Mesenchymal stem cell (in vitro differentiated cells and primary cell): ENCODE results near the gene ASCL5.

Source experiments
- DNase-seq: peaks from one replicate; pipeline ENCODE4 v3.0.0-alpha.2; 2013
- H2AFZ ChIP-seq: one replicate; pipeline ENCODE4 v1.6.1; 2013; ENCODE audit warnings: low read depth, mild to moderate bottlenecking, control low read depth, inconsistent platforms, low read length, moderate library complexity
- H2AK5ac ChIP-seq: 2 replicates; pipeline ENCODE4 v1.6.1; 2013; ENCODE audit warnings: low read length, moderate library complexity, mild to moderate bottlenecking, inconsistent platforms; ENCODE audit not compliant: severe bottlenecking
- H2BK120ac ChIP-seq: one replicate; pipeline ENCODE4 v1.6.1; 2013; ENCODE audit warnings: low read depth, mild to moderate bottlenecking, inconsistent platforms, low read length, moderate library complexity
- H2BK12ac ChIP-seq, 2 experiments: one replicate each; pipeline ENCODE4 v1.6.1; 2013; ENCODE audit warnings: inconsistent platforms in 2 of 2, low read length in 2 of 2, mild to moderate bottlenecking in 2 of 2, moderate library complexity in 2 of 2, control low read depth in 1 of 2
- H2BK15ac ChIP-seq: one replicate; pipeline ENCODE4 v1.6.1; 2013; ENCODE audit warnings: mild to moderate bottlenecking, low read depth, inconsistent platforms; ENCODE audit not compliant: poor library complexity, severe bottlenecking
- H2BK5ac ChIP-seq: 2 replicates; pipeline ENCODE4 v1.6.1; 2013; ENCODE audit warnings: low read depth, mild to moderate bottlenecking, low read length, control low read depth, inconsistent platforms; ENCODE audit not compliant: poor library complexity, severe bottlenecking
- H3K14ac ChIP-seq, 2 experiments: one replicate each; pipeline ENCODE4 v1.6.1; 2013; ENCODE audit warnings: inconsistent platforms in 2 of 2, low read length in 2 of 2, control low read depth in 1 of 2, mild to moderate bottlenecking in 1 of 2, moderate library complexity in 1 of 2
- H3K18ac ChIP-seq, 2 experiments: one replicate each; pipeline ENCODE4 v1.6.1; 2013; ENCODE audit warnings: inconsistent platforms in 2 of 2, low read length in 2 of 2, control low read depth in 1 of 2, low read depth in 1 of 2, mild to moderate bottlenecking in 1 of 2
- H3K23ac ChIP-seq, 2 experiments: one replicate each; pipeline ENCODE4 v1.6.1; 2013; ENCODE audit warnings: inconsistent platforms in 2 of 2, low read length in 2 of 2, mild to moderate bottlenecking in 2 of 2, moderate library complexity in 2 of 2, control low read depth in 1 of 2
- H3K27ac ChIP-seq: 2 replicates; pipeline ENCODE4 v1.5.1; 2013; ENCODE audit warnings: mild to moderate bottlenecking, moderate library complexity, low read length, control low read depth, inconsistent platforms; ENCODE audit not compliant: poor library complexity, severe bottlenecking
- H3K27me3 ChIP-seq, 2 experiments: 2 replicates each; pipeline versions ENCODE4 v1.6.1 to v1.7.0; 2013; ENCODE audit warnings: low read length in 2 of 2, mild to moderate bottlenecking in 2 of 2, moderate library complexity in 2 of 2, control low read depth in 1 of 2, inconsistent platforms in 1 of 2; ENCODE audit not compliant: control insufficient read depth in 1 of 2, insufficient read depth in 1 of 2
- H3K36me3 ChIP-seq, 2 experiments: 2 replicates each; pipeline versions ENCODE4 v1.6.1 to v1.7.0; 2013; ENCODE audit warnings: low read length in 2 of 2, control low read depth in 1 of 2, inconsistent platforms in 1 of 2, low read depth in 1 of 2, mild to moderate bottlenecking in 1 of 2; ENCODE audit not compliant: insufficient read depth in 2 of 2, control insufficient read depth in 1 of 2
- H3K4ac ChIP-seq, 2 experiments: one replicate each; pipeline ENCODE4 v1.6.1; 2013; ENCODE audit warnings: inconsistent platforms in 2 of 2, low read length in 2 of 2, mild to moderate bottlenecking in 2 of 2, moderate library complexity in 2 of 2, control low read depth in 1 of 2, low read depth in 1 of 2
- H3K4me1 ChIP-seq: 2 replicates; pipeline ENCODE4 v1.6.1; 2013; ENCODE audit warnings: low read depth, low read length, control low read depth; ENCODE audit not compliant: control insufficient read depth, insufficient read depth
- H3K4me2 ChIP-seq: 2 replicates; pipeline ENCODE4 v1.6.1; 2013; ENCODE audit warnings: low read length, mild to moderate bottlenecking, inconsistent platforms; ENCODE audit not compliant: poor library complexity, severe bottlenecking
- H3K4me3 ChIP-seq, 2 experiments: 2 replicates each; pipeline versions ENCODE4 v1.5.1 to v1.7.0; 2013; ENCODE audit warnings: low read length in 2 of 2, mild to moderate bottlenecking in 2 of 2, control low read depth in 1 of 2, low read depth in 1 of 2; ENCODE audit not compliant: insufficient read depth in 1 of 2
- H3K79me1 ChIP-seq: replicated peaks from 2 replicates; pipeline ENCODE4 v1.6.1; 2013; ENCODE audit warnings: mild to moderate bottlenecking, control low read depth, low read length, inconsistent platforms; ENCODE audit not compliant: poor library complexity, severe bottlenecking
- H3K9ac ChIP-seq: 2 replicates; pipeline ENCODE4 v1.7.0; 2013; ENCODE audit warnings: mild to moderate bottlenecking, low read length, moderate library complexity
- H3K9me3 ChIP-seq: 2 replicates; pipeline ENCODE4 v1.7.0; 2013; ENCODE audit warnings: mild to moderate bottlenecking, low read length; ENCODE audit not compliant: control insufficient read depth
- H4K8ac ChIP-seq: one replicate; pipeline ENCODE4 v1.6.1; 2013; ENCODE audit warnings: inconsistent platforms, mild to moderate bottlenecking, low read length, moderate library complexity
- H4K91ac ChIP-seq: one replicate; pipeline ENCODE4 v1.6.1; 2013; ENCODE audit warnings: mild to moderate bottlenecking, low read length, inconsistent platforms
- WGBS: methylation state at CpG from one replicate; pipeline ENCODE4 v1.1.7; 2013; ENCODE audit warnings: mixed read lengths; 5-methylcytosine and 5-hydroxymethylcytosine counted together

Gene ASCL5

DNA sequence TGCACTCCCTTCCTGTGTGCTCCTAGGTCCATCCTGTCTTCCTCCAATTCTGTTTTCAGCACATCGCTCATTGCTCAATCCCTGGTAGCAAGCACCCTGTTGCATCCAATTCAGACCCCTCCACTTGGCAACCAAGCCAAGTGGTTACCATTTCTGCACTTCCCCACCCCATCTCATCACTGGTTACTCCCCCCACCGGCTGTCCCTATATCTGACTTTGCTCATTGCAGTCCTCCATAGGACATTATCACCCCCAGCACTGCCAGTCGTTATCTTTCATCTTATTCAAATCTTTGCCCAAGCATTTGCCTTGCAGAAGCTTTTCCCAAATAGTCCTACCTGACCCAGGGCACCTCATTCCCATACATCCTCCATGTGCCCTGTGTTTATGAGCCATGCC is 29.4 kb upstream of the ASCL5 start:
- 87% methylated on average over 3 of the region's 3 CpGs for WGBS

DNA sequence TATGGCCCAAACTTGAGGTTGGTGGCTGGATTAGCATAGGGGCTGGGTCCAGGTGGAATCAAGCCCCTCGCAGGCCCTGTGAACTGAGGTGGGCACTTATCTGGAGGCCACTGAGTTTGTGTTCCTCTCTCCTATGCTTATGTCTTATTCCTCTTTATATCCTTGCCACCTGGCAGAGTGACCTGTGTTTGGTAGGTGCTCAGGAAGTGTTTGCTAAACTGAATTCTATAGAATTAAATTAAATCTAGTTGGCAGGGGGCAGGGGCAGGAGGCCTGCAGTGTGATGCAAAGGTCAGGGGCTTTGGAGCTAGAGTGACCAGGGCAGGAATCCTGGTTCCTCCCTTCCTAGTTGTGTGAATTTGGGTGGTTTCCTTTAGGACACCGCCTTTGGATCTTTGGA is 28.4 kb upstream of the ASCL5 start:
- H3K36me3 ChIP-seq: peaks cover 12 to 18% of the 10 kb centered on the region in 2 experiments
- H2AFZ ChIP-seq: no peak overlapping the region
- DNase-seq: no peak
- no peak overlapping the region for H3K4me2 ChIP-seq
- H3K18ac ChIP-seq: no peak overlapping the region
- H3K9me3 ChIP-seq: no peaks in the 10 kb centered on the region
- no peak overlapping the region for H4K8ac ChIP-seq
- H3K4me1 ChIP-seq: peaks cover 6% of the 10 kb centered on the region
- peaks cover 24% of the 10 kb centered on the region for H3K79me1 ChIP-seq
- H3K4ac ChIP-seq: no peak overlapping the region
- H3K4me3 ChIP-seq: no peak overlapping the region
- no peak overlapping the region for H4K91ac ChIP-seq
- no peak overlapping the region for H3K14ac ChIP-seq
- no peak overlapping the region for H3K27ac ChIP-seq
- no peak overlapping the region for H3K23ac ChIP-seq
- no peak overlapping the region for H2AK5ac ChIP-seq
- no CpG with 5 or more reads among the region's 2 CpGs for WGBS
- H2BK120ac ChIP-seq: no peak overlapping the region
- no peak overlapping the region for H2BK15ac ChIP-seq
- no peak overlapping the region for H3K9ac ChIP-seq
- H2BK5ac ChIP-seq: no peak overlapping the region
- peaks cover 17 to 23% of the 10 kb centered on the region in 2 experiments for H3K27me3 ChIP-seq
- no peak overlapping the region for H2BK12ac ChIP-seq

More for the DNA sequence above, 29.4 kb upstream of the ASCL5 start:
- Histone ChIP-seq H2AK5ac (no peak overlapping the region), H2AFZ (no peak overlapping the region), H3K27ac (no peak overlapping the region), H3K9me3 (no peaks in the 10 kb centered on the region), H3K79me1 (peaks cover 18% of the 10 kb centered on the region), H2BK120ac (no peak overlapping the region), H2BK5ac (no peak overlapping the region), H3K4me1 (peaks cover 6% of the 10 kb centered on the region), H3K23ac (no peak overlapping the region), H3K9ac (no peak overlapping the region), H3K18ac (no peak overlapping the region), H3K4me2 (no peak overlapping the region), H4K91ac (no peak overlapping the region), H3K36me3 (peaks cover 6 to 8% of the 10 kb centered on the region in 2 experiments), H3K4me3 (no peak overlapping the region), H2BK15ac (no peak overlapping the region), H3K14ac (no peak overlapping the region), H3K27me3 (peaks cover 17 to 23% of the 10 kb centered on the region in 2 experiments), H3K4ac (no peak overlapping the region), H2BK12ac (no peak overlapping the region), H4K8ac (no peak overlapping the region)
- no peak for DNase-seq

DNA sequence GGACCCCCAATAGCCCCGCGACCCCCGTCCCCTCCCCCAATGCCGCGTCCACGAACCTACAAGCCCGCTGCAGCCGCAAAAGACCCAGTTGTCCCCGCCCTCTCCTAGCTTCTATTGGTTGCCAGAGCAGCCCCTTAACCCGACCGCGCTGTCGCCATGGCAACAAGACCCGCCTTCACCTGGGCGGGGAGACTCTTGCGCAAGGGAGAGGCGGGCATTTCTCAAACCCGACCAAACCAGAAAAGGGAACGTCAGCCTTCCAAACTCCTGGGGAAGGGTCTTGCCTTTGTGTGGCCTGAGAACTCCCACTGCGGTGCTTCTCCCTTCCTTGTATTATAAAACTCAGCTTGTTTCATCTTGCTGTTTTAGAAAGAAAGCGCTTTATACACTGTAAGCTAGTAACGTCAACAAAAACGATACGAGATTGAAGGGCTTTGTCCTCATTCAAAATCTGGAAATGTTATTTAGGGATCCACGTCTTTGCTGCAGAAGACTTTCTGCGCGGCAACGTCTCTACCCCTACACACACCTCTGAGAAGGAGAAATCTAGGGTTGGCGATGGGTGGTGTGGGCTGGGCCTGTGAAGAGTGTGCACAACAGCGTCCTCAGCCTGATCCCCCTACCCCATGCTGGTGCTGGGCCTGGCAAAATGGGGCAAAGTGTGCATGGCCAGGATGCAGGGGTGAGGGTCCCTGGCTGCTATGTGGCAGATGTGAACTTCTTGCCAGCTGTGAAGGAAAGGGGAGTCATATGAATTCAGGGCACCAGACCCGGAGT is 27.6 kb upstream of the ASCL5 start, which contains the start of gene TMEM9:
Gene TMEM9, minus strand, starts transcription at position 86 of the 777 bp plus-strand sequence. CDS start 551 bp downstream, outside the sequence.
- Histone ChIP-seq H3K9me3 (no peaks in the 10 kb centered on the region), H3K23ac (no peak within 1 kb of the TSS), H3K4me2 (peak within 1 kb of the TSS; percentile 74), H3K36me3 (peaks cover 17 to 26% of the 10 kb centered on the region in 2 experiments), H4K8ac (peak within 1 kb of the TSS; percentile 92), H2BK12ac (peak within 1 kb of the TSS in 1 of 2 experiments; percentile 55), H2BK120ac (peak within 1 kb of the TSS; percentile 35), H3K18ac (peak within 1 kb of the TSS; percentile 72 to 97), H3K4me3 (peak within 1 kb of the TSS; percentile 76 to 95), H2AK5ac (no peak within 1 kb of the TSS), H3K27ac (no peak within 1 kb of the TSS), H2BK15ac (peak within 1 kb of the TSS; percentile 21), H3K4me1 (peaks cover 6% of the 10 kb centered on the region), H4K91ac (peak within 1 kb of the TSS; percentile 3), H2BK5ac (no peak within 1 kb of the TSS), H3K9ac (peak within 1 kb of the TSS; percentile 94), H3K27me3 (peaks cover 17 to 18% of the 10 kb centered on the region in 2 experiments), H3K4ac (peak within 1 kb of the TSS; percentile 24 to 46), H2AFZ (peak within 1 kb of the TSS; percentile 79), H3K79me1 (peaks cover 26% of the 10 kb centered on the region), H3K14ac (peak within 1 kb of the TSS in 1 of 2 experiments; percentile 99)
- 17% methylated on average over 27 of the region's 31 CpGs for WGBS
- peak; percentile 91 for DNase-seq
